Measurements from ENCODE around the gene KIF12. TPM values are rescaled to one million over a fixed set of nuclear protein-coding genes. Genes with fewer than 3 reads are reported as not detected.

The KIF12 gene
- total and polyA plus RNA-seq, 2 of the 13 experiments (the other 11 are each of a cell fraction or from before 2014, with no cell fraction given) = 1.8 to 12.5 TPM

GRCh38 chr9:114143234-114143633, 44.1 kb upstream of the KIF12 start:
- TF ChIP-seq RNF219 (CRISPR knock-in tag; IDR thresholded peaks at IDR 0.05) (no peak), ZNF580 (CRISPR knock-in tag; IDR thresholded peaks at IDR 0.05; ENCODE audit: borderline replicate concordance, low read depth) (no peak), DMTF1 (CRISPR knock-in tag; IDR thresholded peaks at IDR 0.05) (no peak), GTF3A (CRISPR knock-in tag; conservative IDR thresholded peaks at IDR 0.05) (no peak)
- Histone ChIP-seq H3K4me2 (ENCODE audit: low read depth, low read length) (no peak overlapping the region), H3K36me3 (replicated peaks in 1 of 2; ENCODE audit: control insufficient read depth in 1 of 2, insufficient read depth in 2 of 2, low read length in 2 of 2) (no peaks in the 10 kb centered on the region), H3K9me3 (ENCODE audit: low read length) (no peaks in the 10 kb centered on the region), H3K27me3 (ENCODE audit: control insufficient read depth in 1 of 2, insufficient read depth in 2 of 2, low read length in 2 of 2) (no peaks in the 10 kb centered on the region), H3K4me1 (ENCODE audit: insufficient read depth, low read length) (peaks cover 71% of the 10 kb centered on the region), H2AFZ (ENCODE audit: low read length) (no peak overlapping the region), H3K79me2 (ENCODE audit: insufficient read depth, low read length) (no peaks in the 10 kb centered on the region), H3K27ac (ENCODE audit: extremely low read length, insufficient read depth, low read length) (no peak overlapping the region), H3K4me3 (replicated peaks in 1 of 3; ENCODE audit: insufficient read depth in 1 of 3, low read depth in 2 of 3, low read length in 3 of 3) (no peak overlapping the region), H4K20me1 (ENCODE audit: insufficient read depth, low read length) (no peaks in the 10 kb centered on the region), H3K9ac (ENCODE audit: insufficient read depth, low read depth, low read length) (no peak overlapping the region)
- ChIA-PET CTCF (ENCODE audit: low intra/inter-chr PET ratio, low total read pairs) (no interaction called here), POLR2A (interaction anchor here (1.3 to 6.5 kb wide), 3 partner anchors 10 to 35 kb away, joined by 6 to 63 read pairs (median 15); partner anchors contain the start of gene COL27A1)
- DNase-seq (ENCODE audit: low spot score) = no peak
- WGBS (ENCODE audit: low lambda C conversion rate) = 79% methylated on average over 5 of the region's 5 CpGs
- FAIRE-seq = no peak
- no TSS peak for BruUV-seq (replicated peaks)
- intact Hi-C loops (cut with micrococcal nuclease; ENCODE audit: unreplicated experiment) = loop anchor here (5.0 kb wide), 1 partner anchor 706 kb away; no protein-coding TSS in a partner anchor
- in situ Hi-C loops (cut with HindIII; ENCODE audit: extremely low pct_ligation_motif_present, low pct_unique_long_range_greater_than_20kb) = loop anchor here (5.0 kb wide), 1 partner anchor 36 kb away; no protein-coding TSS in a partner anchor
- no peak for ATAC-seq
